Endothelial cell of coronary artery (primary cell): ENCODE data around the gene KIAA0319L. TPM values are rescaled to one million over a fixed set of nuclear protein-coding genes. Genes with fewer than 3 reads are reported as not detected.

Experiments
- total RNA-seq: library from RNA; depleted of rRNA; stranded (reverse); fragments of >200 nt; gene quantifications from 2 replicates; pipeline ENCODE4 v1.2.3, GENCODE V29; 2014

KIAA0319L gene
- 23.6 and 40.4 TPM in 2 replicates for total RNA-seq

DNA sequence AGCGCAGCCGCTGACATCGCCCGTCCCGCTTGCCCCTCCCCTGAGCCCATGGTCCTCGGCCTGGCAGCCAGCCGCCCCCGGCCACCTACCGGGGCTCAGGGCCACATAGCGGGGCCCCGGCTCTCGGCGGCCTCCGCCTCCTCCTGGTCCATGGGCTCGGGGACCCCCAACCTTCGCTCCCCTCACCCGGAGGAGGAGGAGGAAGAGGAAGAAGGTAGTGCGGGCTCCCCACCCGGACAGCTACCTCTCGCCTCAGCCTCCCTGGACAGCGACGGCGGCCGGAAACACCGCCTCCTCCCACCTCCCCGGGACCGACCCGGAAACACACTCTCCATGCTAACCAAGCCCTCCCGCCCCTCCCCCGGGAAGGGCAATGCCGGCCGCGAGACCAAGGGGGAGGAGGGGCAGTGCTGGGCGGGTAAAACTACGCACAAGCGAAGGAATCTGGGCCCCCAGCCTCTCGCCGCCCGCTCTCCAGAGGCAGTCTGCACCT, at the start of gene KIAA0319L:
Gene KIAA0319L, minus strand, starts transcription at position 286 of the 493 bp plus-strand sequence. CDS start 2,912 bp downstream, outside the sequence.

DNA sequence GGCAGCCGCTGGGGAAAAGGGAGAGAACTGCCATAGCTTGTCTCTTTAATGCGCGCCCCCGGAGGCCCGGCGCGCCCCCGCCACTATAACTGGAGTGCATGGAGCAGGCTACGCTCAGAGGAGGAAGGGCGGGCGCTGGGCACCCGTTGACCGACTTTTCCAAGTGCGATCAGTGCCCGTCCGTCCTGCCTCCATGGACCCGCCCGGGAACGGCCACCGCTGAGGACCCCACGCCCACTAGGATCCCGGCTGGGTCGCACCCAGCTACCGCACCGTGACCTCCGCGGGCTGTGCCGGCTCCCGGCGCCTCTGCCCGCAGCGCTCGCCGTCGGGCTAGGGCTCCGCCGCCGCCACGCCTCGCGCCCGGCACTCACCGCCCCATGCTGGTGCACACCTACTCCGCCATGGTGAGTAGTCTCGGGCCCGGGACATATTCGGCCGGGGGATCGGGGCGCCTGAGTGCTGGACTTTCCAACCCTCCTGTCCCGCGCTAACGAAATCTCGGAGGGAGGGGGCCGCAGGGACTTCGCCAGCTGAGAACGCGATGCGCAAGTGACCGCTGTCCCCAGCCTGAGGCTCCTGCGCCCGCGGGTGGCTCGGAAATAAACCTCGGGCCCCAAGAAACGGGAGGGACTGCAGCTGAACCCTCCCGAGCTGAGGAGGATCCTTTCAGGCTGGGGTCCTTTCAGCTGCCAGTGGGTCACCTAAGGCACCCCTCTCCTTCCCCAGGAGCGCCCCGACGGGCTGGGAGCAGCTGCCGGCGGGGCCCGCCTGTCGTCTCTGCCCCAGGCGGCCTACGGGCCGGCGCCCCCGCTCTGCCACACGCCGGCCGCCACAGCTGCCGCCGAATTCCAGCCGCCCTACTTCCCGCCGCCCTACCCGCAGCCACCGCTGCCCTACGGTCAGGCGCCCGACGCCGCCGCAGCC, 16.3 kb upstream of the KIAA0319L start, which contains the start of gene TFAP2E:
Gene TFAP2E, plus strand, starts transcription at position 117 of the 927 bp plus-strand sequence. Its CDS starts 264 bp downstream, at position 381.

DNA sequence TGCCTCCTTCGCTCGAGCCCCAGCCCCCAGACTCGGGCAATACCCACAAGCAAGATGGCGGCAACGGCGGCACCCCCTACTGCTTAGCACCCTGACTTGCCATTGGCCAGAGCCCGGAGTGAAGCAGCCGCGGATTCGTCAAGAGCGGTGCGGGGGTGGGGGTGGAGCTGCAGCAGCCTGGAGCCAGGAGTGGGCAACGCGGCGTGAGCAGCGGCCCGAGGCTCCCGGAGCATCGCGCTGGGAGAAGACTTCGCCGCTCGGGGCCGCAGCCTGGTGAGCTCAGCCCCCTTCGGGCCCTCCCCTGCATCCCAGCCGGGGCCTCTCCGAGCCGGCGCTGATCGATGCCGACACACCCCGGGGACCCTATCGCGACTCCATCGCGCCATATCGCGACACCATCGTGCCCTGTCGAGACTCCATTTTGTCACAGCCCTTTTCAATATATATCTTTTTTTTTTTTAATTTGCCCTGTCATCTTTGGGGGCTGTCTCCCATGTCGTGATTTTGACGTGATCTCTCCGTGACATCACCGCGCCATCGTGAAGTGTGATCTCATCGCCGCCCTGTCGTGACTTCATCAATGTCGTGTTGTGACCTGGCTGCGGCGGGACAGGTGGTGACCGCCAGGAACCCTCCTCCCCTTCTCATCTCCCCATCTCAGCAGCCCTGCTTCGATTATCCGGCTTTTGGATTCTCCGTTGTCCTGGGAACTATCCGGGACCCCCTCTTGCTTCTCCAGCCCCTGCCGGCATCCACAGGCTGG, 589 bp upstream of the KIAA0319L start, which contains the start of gene NCDN:
Gene NCDN, plus strand, starts transcription at position 189 of the 763 bp plus-strand sequence. Its CDS starts 392 bp downstream, at position 581.

Other genes with a start within 250 kb of the KIAA0319L start
- gene NCDN, start 396 bp upstream of the KIAA0319L start, total RNA-seq, result 10.2 and 13.8 TPM in 2 replicates
- gene TFAP2E, start 15.9 kb upstream of the KIAA0319L start, total RNA-seq, result 0.09 TPM in 1 of 2 replicates, not detected in the other
- 17.5 and 22.2 TPM in 2 replicates for gene PSMB2, start 84.1 kb upstream of the KIAA0319L start, total RNA-seq
- 17.5 and 20.5 TPM in 2 replicates for gene C1orf216, start 161.5 kb upstream of the KIAA0319L start, total RNA-seq
- gene CLSPN, start 212.6 kb upstream of the KIAA0319L start, total RNA-seq, result 6.7 and 18.4 TPM in 2 replicates